WTC11 (cell line): Measurements from ENCODE around the gene SHF. TPM values are rescaled to one million over a fixed set of nuclear protein-coding genes. Genes with fewer than 3 reads are reported as not detected.

Experiments used
- ATAC-seq: fragments of 200-7000 bp; cut with Tn5 transposase; 2 replicates; pipeline ENCODE4 v1.10.0; 2021; ENCODE audit warnings: mild to moderate bottlenecking, moderate library complexity
- CTCF ChIA-PET: fragments of 300-600 bp; sonication (Branson Sonifier 250); formaldehyde crosslinking; loops from one replicate; lab custom pipeline; 2021; ENCODE audit warnings: antibody characterized with exemption; lab: Charles Lee
- POLR2A ChIA-PET: fragments of 350-600 bp; sonication (Branson Sonifier 250); formaldehyde crosslinking; loops from one replicate; lab custom pipeline; 2021; ENCODE audit warnings: antibody characterized with exemption; lab: Charles Lee
- DNase-seq: peaks from one replicate; pipeline ENCODE4 v3.0.0; 2021; ENCODE audit warnings: low spot score
- H3K27ac Mint-ChIP-seq: 2 replicates; pipeline ENCODE4 v1.8.0; 2021; ENCODE audit warnings: mixed read lengths
- H3K27me3 Mint-ChIP-seq: 2 replicates; pipeline ENCODE4 v1.8.0; 2021; ENCODE audit warnings: low read depth, mild to moderate bottlenecking, moderate library complexity, mixed read lengths
- H3K36me3 Mint-ChIP-seq: 2 replicates; pipeline ENCODE4 v1.8.0; 2021; ENCODE audit warnings: mixed read lengths
- H3K4me1 Mint-ChIP-seq: 2 replicates; pipeline ENCODE4 v1.8.0; 2022; ENCODE audit warnings: mixed read lengths
- H3K4me3 Mint-ChIP-seq: 2 replicates; pipeline ENCODE4 v1.8.0; 2021; ENCODE audit warnings: mild to moderate bottlenecking, moderate library complexity, mixed read lengths
- H3K9me3 Mint-ChIP-seq: 2 replicates; pipeline ENCODE4 v1.8.0; 2021; ENCODE audit warnings: mixed read lengths
- EMX1 ChIP-seq: fragments of 250-450 bp; sonication (Bioruptor Pico); IDR thresholded peaks from 2 replicates; pipeline ENCODE4 v1.8.0; 2021; ENCODE audit warnings: mild to moderate bottlenecking
- ESRRA ChIP-seq: sonication (generic); formaldehyde crosslinking; IDR thresholded peaks from 2 replicates; pipeline ENCODE4 v1.8.1; 2022; ENCODE audit warnings: mild to moderate bottlenecking, missing genetic modification reagents, borderline replicate concordance
- ETV6 ChIP-seq: sonication (generic); formaldehyde crosslinking; IDR thresholded peaks from 2 replicates; pipeline ENCODE4 v1.8.1; 2022; ENCODE audit warnings: mild to moderate bottlenecking, missing genetic modification reagents
- JUN ChIP-seq: sonication (generic); formaldehyde crosslinking; IDR thresholded peaks from 2 replicates; pipeline ENCODE4 v1.8.0; 2023; ENCODE audit warnings: mild to moderate bottlenecking, missing genetic modification reagents
- NFE2L1 ChIP-seq: sonication (generic); formaldehyde crosslinking; IDR thresholded peaks from 2 replicates; pipeline ENCODE4 v1.8.1; 2023; ENCODE audit warnings: missing genetic modification reagents
- NR1H2 ChIP-seq: sonication (generic); formaldehyde crosslinking; IDR thresholded peaks from 2 replicates; pipeline ENCODE4 v1.9.0; 2021; ENCODE audit warnings: mild to moderate bottlenecking, moderate library complexity, missing genetic modification reagents
- NR3C1 ChIP-seq: sonication (generic); formaldehyde crosslinking; conservative IDR thresholded peaks from 2 replicates; pipeline ENCODE4 v1.8.1; 2023; ENCODE audit warnings: low read depth, mild to moderate bottlenecking, missing genetic modification reagents
- OVOL2 ChIP-seq: fragments of 250-450 bp; sonication (Bioruptor Pico); IDR thresholded peaks from 2 replicates; pipeline ENCODE4 v1.9.0; 2021; ENCODE audit warnings: mild to moderate bottlenecking, borderline replicate concordance
- RELA ChIP-seq: sonication (generic); formaldehyde crosslinking; IDR thresholded peaks from 2 replicates; pipeline ENCODE4 v1.8.1; 2022; ENCODE audit warnings: missing genetic modification reagents, mild to moderate bottlenecking, borderline replicate concordance
- RORB ChIP-seq: fragments of 250-450 bp; sonication (Bioruptor Pico); IDR thresholded peaks from 2 replicates; pipeline ENCODE4 v1.9.0; 2021; ENCODE audit warnings: mild to moderate bottlenecking
- TEAD4 ChIP-seq: sonication (generic); formaldehyde crosslinking; IDR thresholded peaks from 2 replicates; pipeline ENCODE4 v1.8.0; 2022; ENCODE audit warnings: mild to moderate bottlenecking, missing genetic modification reagents
- ZNF219 ChIP-seq: sonication (generic); formaldehyde crosslinking; IDR thresholded peaks from 2 replicates; pipeline ENCODE4 v1.8.0; 2023; ENCODE audit warnings: missing genetic modification reagents, mild to moderate bottlenecking, borderline replicate concordance
- total RNA-seq: library from RNA; stranded (reverse); gene quantifications from 3 replicates; pipeline ENCODE4 v1.2.3, GENCODE V29; 2021
- TF ChIP-seq, protein P1 (sequence below): sonication (generic); formaldehyde crosslinking; IDR thresholded peaks from 2 replicates; pipeline ENCODE4 v1.8.1; 2023; ENCODE audit warnings: mild to moderate bottlenecking, moderate library complexity, missing genetic modification reagents
- TF ChIP-seq, protein P2 (sequence below): sonication (generic); formaldehyde crosslinking; IDR thresholded peaks from 2 replicates; pipeline ENCODE4 v1.8.1; 2022; ENCODE audit warnings: low read depth, missing genetic modification reagents, borderline replicate concordance
- TF ChIP-seq, protein P3 (sequence below): fragments of 250-450 bp; sonication (Bioruptor Pico); IDR thresholded peaks from 2 replicates; pipeline ENCODE4 v1.9.0; 2021; ENCODE audit warnings: mild to moderate bottlenecking
- TF ChIP-seq, protein P4 (sequence below): fragments of 250-450 bp; sonication (Bioruptor Pico); IDR thresholded peaks from 2 replicates; pipeline ENCODE4 v2.1.2; 2022; ENCODE audit warnings: mild to moderate bottlenecking, moderate library complexity
- TF ChIP-seq, protein P5 (sequence below): fragments of 200-600 bp; IDR thresholded peaks from 2 replicates; pipeline ENCODE4 v1.8.0; 2022; ENCODE audit warnings: antibody characterized with exemption
- TF ChIP-seq, protein P6 (sequence below): sonication (generic); formaldehyde crosslinking; IDR thresholded peaks from 2 replicates; pipeline ENCODE4 v1.8.1; 2023; ENCODE audit warnings: mild to moderate bottlenecking, missing genetic modification reagents
- TF ChIP-seq, protein P7 (sequence below): sonication (generic); formaldehyde crosslinking; IDR thresholded peaks from 2 replicates; pipeline ENCODE4 v1.8.0; 2023; ENCODE audit warnings: missing genetic modification reagents

SHF gene
- total RNA-seq, 1 experiment from 2014 or later = 30.6 TPM

DNA sequence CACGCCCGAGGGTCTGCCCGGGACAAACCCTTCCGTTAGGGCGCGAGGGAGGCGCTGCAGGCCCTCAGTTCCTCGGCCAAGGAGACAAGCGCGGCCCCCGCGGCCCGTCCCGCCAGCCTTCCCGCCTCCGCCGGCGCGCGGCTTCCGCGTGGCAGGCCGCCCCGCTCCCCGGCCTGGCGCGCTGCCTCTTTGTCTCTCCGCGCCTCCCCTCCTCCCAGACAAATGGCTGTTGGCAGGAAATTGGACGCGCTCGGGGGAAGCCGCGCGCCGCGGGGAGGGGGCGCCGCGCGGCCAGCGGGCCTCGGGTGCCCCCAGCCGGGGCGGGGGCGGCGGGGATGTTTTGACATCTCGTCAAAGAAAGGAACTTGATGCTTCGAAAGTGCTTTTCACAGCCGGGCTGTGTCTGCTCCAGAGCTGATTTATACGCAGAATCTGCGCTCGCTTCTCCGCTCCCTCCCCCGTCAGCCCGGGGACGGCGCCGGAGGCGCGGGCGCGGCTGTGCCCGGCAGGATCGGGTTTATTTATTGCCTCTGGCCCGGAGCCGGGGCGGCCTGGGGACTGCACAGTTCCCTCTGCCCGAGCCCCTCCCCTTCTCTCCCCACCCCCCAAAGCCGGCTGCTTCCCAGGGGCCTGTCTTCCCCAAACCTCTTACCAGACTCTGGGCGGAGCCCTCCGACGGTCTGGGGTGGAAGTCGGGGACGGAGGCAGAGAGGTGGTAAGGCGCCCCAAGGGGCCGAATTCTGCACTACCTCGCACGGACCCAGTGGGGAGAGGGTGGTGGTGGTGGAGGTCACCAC is 20.7 kb downstream of the SHF start (continued):
- TF ChIP-seq, protein P1, sequence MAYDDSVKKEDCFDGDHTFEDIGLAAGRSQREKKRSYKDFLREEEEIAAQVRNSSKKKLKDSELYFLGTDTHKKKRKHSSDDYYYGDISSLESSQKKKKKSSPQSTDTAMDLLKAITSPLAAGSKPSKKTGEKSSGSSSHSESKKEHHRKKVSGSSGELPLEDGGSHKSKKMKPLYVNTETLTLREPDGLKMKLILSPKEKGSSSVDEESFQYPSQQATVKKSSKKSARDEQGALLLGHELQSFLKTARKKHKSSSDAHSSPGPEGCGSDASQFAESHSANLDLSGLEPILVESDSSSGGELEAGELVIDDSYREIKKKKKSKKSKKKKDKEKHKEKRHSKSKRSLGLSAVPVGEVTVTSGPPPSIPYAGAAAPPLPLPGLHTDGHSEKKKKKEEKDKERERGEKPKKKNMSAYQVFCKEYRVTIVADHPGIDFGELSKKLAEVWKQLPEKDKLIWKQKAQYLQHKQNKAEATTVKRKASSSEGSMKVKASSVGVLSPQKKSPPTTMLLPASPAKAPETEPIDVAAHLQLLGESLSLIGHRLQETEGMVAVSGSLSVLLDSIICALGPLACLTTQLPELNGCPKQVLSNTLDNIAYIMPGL (CRISPR knock-in tag) = no peak
- TF ChIP-seq, all 79 proteins: peak for 8

DNA sequence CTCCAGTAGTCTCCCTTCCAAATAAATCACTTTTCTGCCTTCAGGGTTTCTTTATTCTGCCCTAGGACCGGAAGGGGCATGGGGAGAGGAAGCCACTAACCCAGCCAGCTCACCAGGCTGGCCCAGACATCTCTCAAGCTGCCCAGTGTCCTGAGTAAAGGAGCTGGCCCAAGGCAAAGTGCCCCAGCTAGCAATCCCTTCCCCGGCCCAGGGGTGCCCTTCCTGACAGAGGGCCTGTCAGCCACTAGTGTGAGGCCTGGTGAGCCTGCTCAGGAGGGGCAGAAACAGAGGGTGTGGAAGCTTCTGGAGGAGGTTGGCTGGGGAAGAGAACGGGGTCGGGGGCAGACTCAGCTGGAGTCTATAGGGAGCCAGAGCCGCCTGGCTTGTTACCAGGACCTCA is 22.2 kb downstream of the SHF start:
- ChIA-PET POLR2A (interaction anchor here (0.8 to 0.9 kb wide), 2 partner anchors 37 to 237 kb away, joined by 4 read pairs; a partner anchor contains a TSS), CTCF (interaction anchor here (1.1 to 5.9 kb wide), 5 partner anchors 15 to 235 kb away, joined by 3 to 156 read pairs (median 34); a partner anchor contains a TSS)
- DNase-seq (no peak), ATAC-seq (no peak)
- Mint-ChIP-seq H3K4me1 (peaks cover 48% of the 10 kb centered on the region), H3K36me3 (no peaks in the 10 kb centered on the region), H3K4me3 (peak overlapping the region; percentile 59), H3K27me3 (peaks cover 8% of the 10 kb centered on the region), H3K9me3 (no peaks in the 10 kb centered on the region), H3K27ac (no peak overlapping the region)
- TF ChIP-seq, protein P2, sequence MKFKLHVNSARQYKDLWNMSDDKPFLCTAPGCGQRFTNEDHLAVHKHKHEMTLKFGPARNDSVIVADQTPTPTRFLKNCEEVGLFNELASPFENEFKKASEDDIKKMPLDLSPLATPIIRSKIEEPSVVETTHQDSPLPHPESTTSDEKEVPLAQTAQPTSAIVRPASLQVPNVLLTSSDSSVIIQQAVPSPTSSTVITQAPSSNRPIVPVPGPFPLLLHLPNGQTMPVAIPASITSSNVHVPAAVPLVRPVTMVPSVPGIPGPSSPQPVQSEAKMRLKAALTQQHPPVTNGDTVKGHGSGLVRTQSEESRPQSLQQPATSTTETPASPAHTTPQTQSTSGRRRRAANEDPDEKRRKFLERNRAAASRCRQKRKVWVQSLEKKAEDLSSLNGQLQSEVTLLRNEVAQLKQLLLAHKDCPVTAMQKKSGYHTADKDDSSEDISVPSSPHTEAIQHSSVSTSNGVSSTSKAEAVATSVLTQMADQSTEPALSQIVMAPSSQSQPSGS (CRISPR knock-in tag) = no peak
- no peak for TF ChIP-seq TEAD4 (CRISPR knock-in tag)
- no peak for TF ChIP-seq ETV6
- no peak for TF ChIP-seq OVOL2 (CRISPR knock-in tag)
- TF ChIP-seq, protein P3, sequence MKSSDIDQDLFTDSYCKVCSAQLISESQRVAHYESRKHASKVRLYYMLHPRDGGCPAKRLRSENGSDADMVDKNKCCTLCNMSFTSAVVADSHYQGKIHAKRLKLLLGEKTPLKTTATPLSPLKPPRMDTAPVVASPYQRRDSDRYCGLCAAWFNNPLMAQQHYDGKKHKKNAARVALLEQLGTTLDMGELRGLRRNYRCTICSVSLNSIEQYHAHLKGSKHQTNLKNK (CRISPR knock-in tag) = no peak
- TF ChIP-seq RELA (CRISPR knock-in tag) = no peak
- TF ChIP-seq, protein P4, sequence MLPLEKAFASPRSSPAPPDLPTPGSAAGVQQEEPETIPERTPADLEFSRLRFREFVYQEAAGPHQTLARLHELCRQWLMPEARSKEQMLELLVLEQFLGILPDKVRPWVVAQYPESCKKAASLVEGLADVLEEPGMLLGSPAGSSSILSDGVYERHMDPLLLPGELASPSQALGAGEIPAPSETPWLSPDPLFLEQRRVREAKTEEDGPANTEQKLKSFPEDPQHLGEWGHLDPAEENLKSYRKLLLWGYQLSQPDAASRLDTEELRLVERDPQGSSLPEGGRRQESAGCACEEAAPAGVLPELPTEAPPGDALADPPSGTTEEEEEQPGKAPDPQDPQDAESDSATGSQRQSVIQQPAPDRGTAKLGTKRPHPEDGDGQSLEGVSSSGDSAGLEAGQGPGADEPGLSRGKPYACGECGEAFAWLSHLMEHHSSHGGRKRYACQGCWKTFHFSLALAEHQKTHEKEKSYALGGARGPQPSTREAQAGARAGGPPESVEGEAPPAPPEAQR (CRISPR knock-in tag) = no peak
- no peak for TF ChIP-seq NFE2L1
- no peak for TF ChIP-seq RORB (CRISPR knock-in tag)
- TF ChIP-seq NR1H2 (CRISPR knock-in tag) = no peak
- TF ChIP-seq ESRRA = no peak
- no peak for TF ChIP-seq NR3C1 (CRISPR knock-in tag)
- TF ChIP-seq, protein P5, sequence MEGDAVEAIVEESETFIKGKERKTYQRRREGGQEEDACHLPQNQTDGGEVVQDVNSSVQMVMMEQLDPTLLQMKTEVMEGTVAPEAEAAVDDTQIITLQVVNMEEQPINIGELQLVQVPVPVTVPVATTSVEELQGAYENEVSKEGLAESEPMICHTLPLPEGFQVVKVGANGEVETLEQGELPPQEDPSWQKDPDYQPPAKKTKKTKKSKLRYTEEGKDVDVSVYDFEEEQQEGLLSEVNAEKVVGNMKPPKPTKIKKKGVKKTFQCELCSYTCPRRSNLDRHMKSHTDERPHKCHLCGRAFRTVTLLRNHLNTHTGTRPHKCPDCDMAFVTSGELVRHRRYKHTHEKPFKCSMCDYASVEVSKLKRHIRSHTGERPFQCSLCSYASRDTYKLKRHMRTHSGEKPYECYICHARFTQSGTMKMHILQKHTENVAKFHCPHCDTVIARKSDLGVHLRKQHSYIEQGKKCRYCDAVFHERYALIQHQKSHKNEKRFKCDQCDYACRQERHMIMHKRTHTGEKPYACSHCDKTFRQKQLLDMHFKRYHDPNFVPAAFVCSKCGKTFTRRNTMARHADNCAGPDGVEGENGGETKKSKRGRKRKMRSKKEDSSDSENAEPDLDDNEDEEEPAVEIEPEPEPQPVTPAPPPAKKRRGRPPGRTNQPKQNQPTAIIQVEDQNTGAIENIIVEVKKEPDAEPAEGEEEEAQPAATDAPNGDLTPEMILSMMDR = no peak

DNA sequence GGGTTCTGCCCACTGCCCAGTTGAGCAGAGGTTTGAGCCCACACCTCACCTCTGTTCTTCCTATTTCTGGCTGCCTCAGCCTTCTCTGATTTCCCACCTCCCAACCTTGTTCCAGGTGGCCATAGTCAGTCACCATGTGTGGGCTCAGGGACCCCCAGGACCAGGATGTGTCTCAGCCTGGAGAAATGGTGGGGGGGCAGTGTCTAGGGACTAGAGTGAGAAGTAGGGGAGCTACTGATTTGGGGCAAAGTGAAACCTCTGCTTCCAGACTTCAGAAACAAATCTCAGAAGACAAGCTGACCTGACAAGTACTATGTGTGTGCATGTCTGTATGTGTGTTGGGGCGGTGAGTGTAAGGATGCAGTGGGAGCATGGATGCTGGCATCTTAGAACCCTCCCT is 22.9 kb downstream of the SHF start:
- no peak for DNase-seq
- Mint-ChIP-seq H3K27me3 (peaks cover 14% of the 10 kb centered on the region), H3K9me3 (no peaks in the 10 kb centered on the region), H3K4me1 (peaks cover 43% of the 10 kb centered on the region), H3K4me3 (peak overlapping the region; percentile 59; the same call in 1 of the 2 replicates), H3K27ac (no peak overlapping the region), H3K36me3 (no peaks in the 10 kb centered on the region)
- ChIA-PET CTCF (interaction anchor here (0.7 to 5.9 kb wide), 8 partner anchors 11 to 293 kb away, joined by 3 to 156 read pairs (median 8); partner anchors contain the start of gene GATM), POLR2A (interaction anchor here (0.8 to 0.9 kb wide), 2 partner anchors 37 to 237 kb away, joined by 4 read pairs; a partner anchor contains a TSS)
- no peak for ATAC-seq
- TF ChIP-seq EMX1 (no peak), JUN (CRISPR knock-in tag) (no peak), ZNF219 (no peak)
- TF ChIP-seq, protein P6, sequence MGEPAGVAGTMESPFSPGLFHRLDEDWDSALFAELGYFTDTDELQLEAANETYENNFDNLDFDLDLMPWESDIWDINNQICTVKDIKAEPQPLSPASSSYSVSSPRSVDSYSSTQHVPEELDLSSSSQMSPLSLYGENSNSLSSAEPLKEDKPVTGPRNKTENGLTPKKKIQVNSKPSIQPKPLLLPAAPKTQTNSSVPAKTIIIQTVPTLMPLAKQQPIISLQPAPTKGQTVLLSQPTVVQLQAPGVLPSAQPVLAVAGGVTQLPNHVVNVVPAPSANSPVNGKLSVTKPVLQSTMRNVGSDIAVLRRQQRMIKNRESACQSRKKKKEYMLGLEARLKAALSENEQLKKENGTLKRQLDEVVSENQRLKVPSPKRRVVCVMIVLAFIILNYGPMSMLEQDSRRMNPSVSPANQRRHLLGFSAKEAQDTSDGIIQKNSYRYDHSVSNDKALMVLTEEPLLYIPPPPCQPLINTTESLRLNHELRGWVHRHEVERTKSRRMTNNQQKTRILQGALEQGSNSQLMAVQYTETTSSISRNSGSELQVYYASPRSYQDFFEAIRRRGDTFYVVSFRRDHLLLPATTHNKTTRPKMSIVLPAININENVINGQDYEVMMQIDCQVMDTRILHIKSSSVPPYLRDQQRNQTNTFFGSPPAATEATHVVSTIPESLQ (CRISPR knock-in tag) = no peak
- TF ChIP-seq, protein P7, sequence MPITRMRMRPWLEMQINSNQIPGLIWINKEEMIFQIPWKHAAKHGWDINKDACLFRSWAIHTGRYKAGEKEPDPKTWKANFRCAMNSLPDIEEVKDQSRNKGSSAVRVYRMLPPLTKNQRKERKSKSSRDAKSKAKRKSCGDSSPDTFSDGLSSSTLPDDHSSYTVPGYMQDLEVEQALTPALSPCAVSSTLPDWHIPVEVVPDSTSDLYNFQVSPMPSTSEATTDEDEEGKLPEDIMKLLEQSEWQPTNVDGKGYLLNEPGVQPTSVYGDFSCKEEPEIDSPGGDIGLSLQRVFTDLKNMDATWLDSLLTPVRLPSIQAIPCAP (CRISPR knock-in tag) = no peak
